H9 (cell line): ENCODE results near the gene YOD1. TPM values are rescaled to one million over a fixed set of nuclear protein-coding genes. Genes with fewer than 3 reads are reported as not detected.
A peak's percentile ranks its signal among the peaks of the same experiment; 100 is the strongest.

Experiments used
- DNase-seq: peaks from one replicate; pipeline ENCODE4 v3.0.0-alpha.2; 2017
- H2AFZ ChIP-seq: one replicate; pipeline ENCODE4 v1.6.1; 2013; ENCODE audit warnings: mild to moderate bottlenecking, low read length, control low read depth, moderate library complexity
- H2AK5ac ChIP-seq: 2 replicates; pipeline ENCODE4 v1.6.1; 2013; ENCODE audit warnings: low read length, control low read depth, mixed read lengths; ENCODE audit not compliant: insufficient read length
- H2BK120ac ChIP-seq: one replicate; pipeline ENCODE4 v1.6.1; 2013; ENCODE audit warnings: low read depth, mild to moderate bottlenecking, low read length, control low read depth, inconsistent platforms; ENCODE audit not compliant: poor library complexity, severe bottlenecking
- H2BK12ac ChIP-seq: 2 replicates; pipeline ENCODE4 v1.6.1; 2013; ENCODE audit warnings: low read length, control low read depth, mixed read lengths, low read depth; ENCODE audit not compliant: insufficient read length
- H2BK15ac ChIP-seq: 2 replicates; pipeline ENCODE4 v1.6.1; 2013; ENCODE audit warnings: low read depth, low read length, control low read depth
- H2BK20ac ChIP-seq: one replicate; pipeline ENCODE4 v1.6.1; 2013; ENCODE audit warnings: low read depth, mild to moderate bottlenecking, low read length, control low read depth, inconsistent platforms; ENCODE audit not compliant: poor library complexity, severe bottlenecking
- H2BK5ac ChIP-seq: 2 replicates; pipeline ENCODE4 v1.6.1; 2013; ENCODE audit warnings: low read length, control low read depth, mixed read lengths; ENCODE audit not compliant: insufficient read length
- H3K14ac ChIP-seq: 2 replicates; pipeline ENCODE4 v1.6.1; 2013; ENCODE audit warnings: low read length, control low read depth; ENCODE audit not compliant: insufficient read depth
- H3K18ac ChIP-seq: 2 replicates; pipeline ENCODE4 v1.6.1; 2013; ENCODE audit warnings: low read depth, mild to moderate bottlenecking, mixed read lengths, low read length, control low read depth; ENCODE audit not compliant: insufficient read length
- H3K23ac ChIP-seq: 2 replicates; pipeline ENCODE4 v1.6.1; 2013; ENCODE audit warnings: low read length, control low read depth, mixed read lengths, low read depth; ENCODE audit not compliant: insufficient read length
- H3K23me2 ChIP-seq: 2 replicates; pipeline ENCODE4 v1.6.1; 2013; ENCODE audit warnings: low read depth, mild to moderate bottlenecking, mixed read lengths, low read length, control low read depth; ENCODE audit not compliant: insufficient read length, poor library complexity, severe bottlenecking
- H3K27ac ChIP-seq: 2 replicates; pipeline ENCODE4 v1.5.1; 2013; ENCODE audit warnings: low read length, control low read depth, mixed read lengths, low read depth; ENCODE audit not compliant: insufficient read length
- H3K27me3 ChIP-seq: 2 replicates; pipeline ENCODE4 v1.6.1; 2013; ENCODE audit warnings: low read length, control low read depth, inconsistent platforms; ENCODE audit not compliant: insufficient read depth
- H3K4ac ChIP-seq: 2 replicates; pipeline ENCODE4 v1.6.1; 2013; ENCODE audit warnings: low read depth, mild to moderate bottlenecking, control low read depth, inconsistent platforms, low read length, moderate library complexity
- H3K4me1 ChIP-seq: 2 replicates; pipeline ENCODE4 v1.6.1; 2013; ENCODE audit warnings: low read length, control low read depth, inconsistent platforms; ENCODE audit not compliant: insufficient read depth
- H3K4me2 ChIP-seq: 2 replicates; pipeline ENCODE4 v1.6.1; 2013; ENCODE audit warnings: low read length, control low read depth, mixed read lengths; ENCODE audit not compliant: insufficient read length, insufficient read depth
- H3K56ac ChIP-seq: 2 replicates; pipeline ENCODE4 v1.6.1; 2013; ENCODE audit warnings: low read depth, mild to moderate bottlenecking, mixed read lengths, low read length, control low read depth; ENCODE audit not compliant: insufficient read length
- H3K79me1 ChIP-seq: 2 replicates; pipeline ENCODE4 v1.6.1; 2013; ENCODE audit warnings: low read depth, mild to moderate bottlenecking, moderate library complexity, low read length, control low read depth, inconsistent platforms; ENCODE audit not compliant: insufficient read depth, poor library complexity, severe bottlenecking
- H3K79me2 ChIP-seq: 2 replicates; pipeline ENCODE4 v1.6.1; 2013; ENCODE audit warnings: low read length, control low read depth, inconsistent platforms; ENCODE audit not compliant: insufficient read depth
- H3K9ac ChIP-seq: 2 replicates; pipeline ENCODE4 v1.6.1; 2013; ENCODE audit warnings: low read length, control low read depth, mixed read lengths; ENCODE audit not compliant: insufficient read length; ENCODE audit errors: extremely low read depth
- H3K9me3 ChIP-seq: one replicate; pipeline ENCODE4 v1.6.1; 2013; ENCODE audit warnings: low read depth, low read length, inconsistent platforms; ENCODE audit not compliant: control insufficient read depth
- H3T11ph ChIP-seq: one replicate; pipeline ENCODE4 v1.6.1; 2013; ENCODE audit warnings: mild to moderate bottlenecking, low read length, control low read depth, inconsistent platforms
- H4K20me1 ChIP-seq: one replicate; pipeline ENCODE4 v1.6.1; 2013; ENCODE audit not compliant: control insufficient read depth, insufficient read length, insufficient read depth
- H4K5ac ChIP-seq: 2 replicates; pipeline ENCODE4 v1.6.1; 2013; ENCODE audit warnings: low read depth, mild to moderate bottlenecking, mixed read lengths, low read length, control low read depth; ENCODE audit not compliant: insufficient read length
- H4K8ac ChIP-seq: replicated peaks from 2 replicates; pipeline ENCODE4 v1.6.1; 2013; ENCODE audit warnings: low read length, control low read depth, mixed read lengths, low read depth; ENCODE audit not compliant: insufficient read length
- H4K91ac ChIP-seq: 2 replicates; pipeline ENCODE4 v1.6.1; 2013; ENCODE audit warnings: low read depth, mild to moderate bottlenecking, moderate library complexity, mixed read lengths, low read length, control low read depth; ENCODE audit not compliant: insufficient read length
- H3K27ac Mint-ChIP-seq, 3 experiments: 2 replicates in 2 of 3; 3 replicates in 1 of 3; pipeline ENCODE4 v1.8.0; 2020 to 2021; ENCODE audit warnings: mixed read lengths in 3 of 3, mild to moderate bottlenecking in 1 of 3, moderate library complexity in 1 of 3
- H3K27me3 Mint-ChIP-seq: 2 replicates; pipeline ENCODE4 v1.8.0; 2021; ENCODE audit warnings: low read depth, mild to moderate bottlenecking, moderate library complexity, mixed read lengths
- H3K36me3 Mint-ChIP-seq, 3 experiments: 2 replicates in 2 of 3; 3 replicates in 1 of 3; pipeline ENCODE4 v1.8.0; 2020 to 2021; ENCODE audit warnings: low read depth in 3 of 3, mixed read lengths in 3 of 3; ENCODE audit not compliant: insufficient read depth in 1 of 3
- H3K4me1 Mint-ChIP-seq, 2 experiments: 2 replicates each; pipeline ENCODE4 v1.8.0; 2020; ENCODE audit warnings: mixed read lengths in 2 of 2
- H3K4me3 Mint-ChIP-seq, 2 experiments: 2 replicates in 1 of 2; 3 replicates in 1 of 2; pipeline ENCODE4 v1.8.0; 2020 to 2021; ENCODE audit warnings: mild to moderate bottlenecking in 2 of 2, mixed read lengths in 2 of 2, moderate library complexity in 1 of 2
- H3K9me3 Mint-ChIP-seq, 2 experiments: 2 replicates in 1 of 2; 3 replicates in 1 of 2; pipeline ENCODE4 v1.8.0; 2020; ENCODE audit warnings: mild to moderate bottlenecking in 2 of 2, mixed read lengths in 2 of 2, moderate library complexity in 1 of 2
- CTCF ChIP-seq: fragments of 200-600 bp; sonication (generic); conservative IDR thresholded peaks from 3 replicates; pipeline ENCODE4 v1.8.0; 2021; ENCODE audit warnings: antibody characterized with exemption, mild to moderate bottlenecking
- WGBS: extraction: QIAGEN DNeasy Blood & Tissue Kit; methylation state at CpG from one replicate; pipeline ENCODE4 v1.1.7; 2013; ENCODE audit warnings: missing lambda C conversion rate, low lambda C conversion rate, mixed read lengths; ENCODE audit not compliant: insufficient read length; ENCODE audit errors: extremely low coverage; 5-methylcytosine and 5-hydroxymethylcytosine counted together
- total RNA-seq: library from RNA; stranded (reverse); gene quantifications from 2 replicates; pipeline ENCODE4 v1.2.1, GENCODE V29; 2021

The YOD1 gene
- total RNA-seq, 1 experiment from 2014 or later, result 8.6 TPM

GRCh38 chr1:207050480-207051190, 373 bp downstream of the YOD1 start:
- H3K23me2 ChIP-seq, result peaks cover 11% of the 10 kb centered on the region
- no peak overlapping the region for H2AK5ac ChIP-seq
- no peak overlapping the region for H4K8ac ChIP-seq
- H2BK120ac ChIP-seq, result no peak overlapping the region
- H4K91ac ChIP-seq, result no peak overlapping the region
- no peak overlapping the region for H2BK15ac ChIP-seq
- no peak overlapping the region for H3K4ac ChIP-seq
- Mint-ChIP-seq H3K4me1 (peaks cover 39 to 42% of the 10 kb centered on the region in 2 experiments), H3K36me3 (peaks cover 13 to 25% (median 20%) of the 10 kb centered on the region in 3 experiments; a peak in 6 of 7 replicates), H3K4me3 (peak overlapping the region; percentile 99 to 100), H3K27ac (peak overlapping the region; percentile 99), H3K9me3 (no peaks in the 10 kb centered on the region; a peak in 1 of 5 replicates), H3K27me3 (peaks cover 1% of the 10 kb centered on the region)
- H4K5ac ChIP-seq, result peak overlapping the region; percentile 15
- H3K27ac ChIP-seq, result peak overlapping the region; percentile 77
- no peak overlapping the region for H2BK20ac ChIP-seq
- H3K79me2 ChIP-seq, result peaks cover 10% of the 10 kb centered on the region; the same call in 1 of the 2 replicates
- H3K23ac ChIP-seq, result no peak overlapping the region
- H3K14ac ChIP-seq, result peak overlapping the region; percentile 94
- peak overlapping the region; percentile 98 for H3K9ac ChIP-seq
- H4K20me1 ChIP-seq, result no peaks in the 10 kb centered on the region
- H3K56ac ChIP-seq, result no peak overlapping the region
- no peak overlapping the region for H3T11ph ChIP-seq
- no peaks in the 10 kb centered on the region for H3K27me3 ChIP-seq
- H3K9me3 ChIP-seq, result no peaks in the 10 kb centered on the region
- peak overlapping the region; percentile 9 for H2BK5ac ChIP-seq
- H3K4me2 ChIP-seq, result peak overlapping the region; percentile 63
- peak overlapping the region; percentile 100 for H2AFZ ChIP-seq
- no peak for TF ChIP-seq CTCF
- DNase-seq, result peak; percentile 91
- no peaks in the 10 kb centered on the region for H3K79me1 ChIP-seq
- no peak overlapping the region for H2BK12ac ChIP-seq
- peaks cover 3% of the 10 kb centered on the region; the same call in 1 of the 2 replicates for H3K4me1 ChIP-seq
- peak overlapping the region; percentile 96 for H3K18ac ChIP-seq
- no CpG with 5 or more reads among the region's 47 CpGs for WGBS
